Natural killer cell (primary cell): Measurements from ENCODE around the gene BBX. TPM values are rescaled to one million over a fixed set of nuclear protein-coding genes. Genes with fewer than 3 reads are reported as not detected.

Source experiments
- ATAC-seq, 3 donors: fragments of 150-1000 bp in 2 of 3; fragments of 200-7000 bp in 1 of 3; cut with Tn5 transposase; 1 replicate in 1 of 3; 2 replicates in 2 of 3; pipeline ENCODE4 v1.10.0; 2021; ENCODE audit warnings: mild to moderate bottlenecking in 2 of 3, moderate library complexity in 2 of 3
- DNase-seq, 2 donors: peaks; one replicate each; pipeline versions ENCODE4 v3.0.0 to v3.0.0-alpha.2; 2013 to 2021; ENCODE audit warnings: mixed read lengths in 1 of 2
- H3K27ac ChIP-seq: one replicate; pipeline ENCODE4 v1.5.1; 2013; ENCODE audit warnings: mild to moderate bottlenecking, low read length
- H3K27me3 ChIP-seq: one replicate; pipeline ENCODE4 v1.6.1; 2013; ENCODE audit warnings: low read length; ENCODE audit not compliant: control insufficient read depth, insufficient read depth
- H3K36me3 ChIP-seq: one replicate; pipeline ENCODE4 v1.6.1; 2013; ENCODE audit warnings: low read length; ENCODE audit not compliant: control insufficient read depth, insufficient read depth
- H3K4me1 ChIP-seq: one replicate; pipeline ENCODE4 v1.6.1; 2013; ENCODE audit warnings: low read length; ENCODE audit not compliant: control insufficient read depth, insufficient read depth
- H3K4me3 ChIP-seq: one replicate; pipeline ENCODE4 v1.5.1; 2013; ENCODE audit warnings: low read length
- H3K9me3 ChIP-seq: one replicate; pipeline ENCODE4 v1.6.1; 2013; ENCODE audit warnings: low read length; ENCODE audit not compliant: control insufficient read depth, insufficient read depth
- H3K27ac Mint-ChIP-seq, 2 donors: one replicate each; pipeline ENCODE4 v1.8.0; 2022; ENCODE audit warnings: mild to moderate bottlenecking in 2 of 2, mixed read lengths in 2 of 2, moderate library complexity in 1 of 2
- H3K27me3 Mint-ChIP-seq, 2 donors: one replicate each; pipeline ENCODE4 v1.8.0; 2022; ENCODE audit warnings: low read depth in 2 of 2, mixed read lengths in 2 of 2
- H3K36me3 Mint-ChIP-seq: one replicate; pipeline ENCODE4 v1.8.0; 2022; ENCODE audit warnings: mixed read lengths
- H3K4me1 Mint-ChIP-seq, 2 donors: one replicate each; pipeline ENCODE4 v1.8.0; 2022; ENCODE audit warnings: mixed read lengths in 2 of 2
- H3K4me3 Mint-ChIP-seq: one replicate; pipeline ENCODE4 v1.8.0; 2022; ENCODE audit warnings: mild to moderate bottlenecking, moderate library complexity, mixed read lengths
- H3K9me3 Mint-ChIP-seq, 2 donors: one replicate each; pipeline ENCODE4 v1.8.0; 2022; ENCODE audit warnings: mixed read lengths in 2 of 2
- WGBS: methylation state at CpG from one replicate; pipeline ENCODE4 v1.1.7; 2013; ENCODE audit warnings: missing lambda C conversion rate; ENCODE audit not compliant: insufficient coverage; 5-methylcytosine and 5-hydroxymethylcytosine counted together
- intact Hi-C: fragments of 100-400 bp; cut with micrococcal nuclease; formaldehyde crosslinking; loops from one replicate; pipeline ENCODE4 v1.14.2; 2022
- total RNA-seq, 4 donors: library from RNA; stranded (reverse); fragments of 120-200 nt in 1 of 4; gene quantifications; one replicate each; pipeline versions ENCODE4 v1.2.3 to v1.2.4, GENCODE V29; 2013 to 2022
- TF ChIP-seq, protein P1 (sequence below): fragments of 200-600 bp; IDR thresholded peaks from one replicate; pipeline ENCODE4 v1.8.0; 2022; ENCODE audit warnings: antibody characterized with exemption

Gene BBX
- total RNA-seq, 3 donors from 2014 or later (not counting 1 experiment from before 2014, with no cell fraction given) = 80.0 to 87.1 (median 83.4) TPM

- Histone ChIP-seq H3K36me3 (peaks cover 19% of the 10 kb centered on the region), H3K27me3 (no peaks in the 10 kb centered on the region), H3K4me3 (no peak overlapping the region), H3K9me3 (no peaks in the 10 kb centered on the region), H3K27ac (no peak overlapping the region), H3K4me1 (no peaks in the 10 kb centered on the region)
- ATAC-seq (no peak), DNase-seq (no peak)
- Mint-ChIP-seq H3K27ac (no peak overlapping the region), H3K9me3 (no peaks in the 10 kb centered on the region), H3K4me1 (no peaks in the 10 kb centered on the region), H3K36me3 (peaks cover 17% of the 10 kb centered on the region), H3K27me3 (no peaks in the 10 kb centered on the region), H3K4me3 (no peak overlapping the region)
- intact Hi-C loops = no loop called here
- TF ChIP-seq, protein P1, sequence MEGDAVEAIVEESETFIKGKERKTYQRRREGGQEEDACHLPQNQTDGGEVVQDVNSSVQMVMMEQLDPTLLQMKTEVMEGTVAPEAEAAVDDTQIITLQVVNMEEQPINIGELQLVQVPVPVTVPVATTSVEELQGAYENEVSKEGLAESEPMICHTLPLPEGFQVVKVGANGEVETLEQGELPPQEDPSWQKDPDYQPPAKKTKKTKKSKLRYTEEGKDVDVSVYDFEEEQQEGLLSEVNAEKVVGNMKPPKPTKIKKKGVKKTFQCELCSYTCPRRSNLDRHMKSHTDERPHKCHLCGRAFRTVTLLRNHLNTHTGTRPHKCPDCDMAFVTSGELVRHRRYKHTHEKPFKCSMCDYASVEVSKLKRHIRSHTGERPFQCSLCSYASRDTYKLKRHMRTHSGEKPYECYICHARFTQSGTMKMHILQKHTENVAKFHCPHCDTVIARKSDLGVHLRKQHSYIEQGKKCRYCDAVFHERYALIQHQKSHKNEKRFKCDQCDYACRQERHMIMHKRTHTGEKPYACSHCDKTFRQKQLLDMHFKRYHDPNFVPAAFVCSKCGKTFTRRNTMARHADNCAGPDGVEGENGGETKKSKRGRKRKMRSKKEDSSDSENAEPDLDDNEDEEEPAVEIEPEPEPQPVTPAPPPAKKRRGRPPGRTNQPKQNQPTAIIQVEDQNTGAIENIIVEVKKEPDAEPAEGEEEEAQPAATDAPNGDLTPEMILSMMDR = no peak
- 60% methylated on average over 1 of the region's 3 CpGs for WGBS
Observed at GRCh38 chr3:107769882-107770281, 247.1 kb downstream of the BBX start.

- H3K4me3 Mint-ChIP-seq = no peak overlapping the region
- Histone ChIP-seq H3K4me1 (no peaks in the 10 kb centered on the region), H3K27me3 (no peaks in the 10 kb centered on the region), H3K9me3 (no peaks in the 10 kb centered on the region), H3K36me3 (peaks cover 18% of the 10 kb centered on the region), H3K27ac (no peak overlapping the region), H3K4me3 (no peak overlapping the region)
- peaks cover 8% of the 10 kb centered on the region for H3K36me3 Mint-ChIP-seq
- intact Hi-C loops = no loop called here
- no peaks in the 10 kb centered on the region for H3K4me1 Mint-ChIP-seq
- no peak overlapping the region for H3K27ac Mint-ChIP-seq
- TF ChIP-seq, protein P1 = no peak
- DNase-seq (no peak), ATAC-seq (no peak)
- H3K27me3 Mint-ChIP-seq = no peaks in the 10 kb centered on the region
- 98% methylated on average over 5 of the region's 6 CpGs for whole genome bisulfite sequencing
- no peaks in the 10 kb centered on the region for H3K9me3 Mint-ChIP-seq
Observed at GRCh38 chr3:107772016-107772415, 249.3 kb downstream of the BBX start.

- Histone ChIP-seq H3K4me1 (no peaks in the 10 kb centered on the region), H3K27me3 (no peaks in the 10 kb centered on the region), H3K36me3 (peaks cover 41% of the 10 kb centered on the region), H3K4me3 (no peak overlapping the region), H3K9me3 (no peaks in the 10 kb centered on the region), H3K27ac (no peak overlapping the region)
- TF ChIP-seq, protein P1 = no peak
- H3K27me3 Mint-ChIP-seq = no peaks in the 10 kb centered on the region
- no peak overlapping the region for H3K4me3 Mint-ChIP-seq
- no peak for ATAC-seq
- DNase-seq = no peak
- no peak overlapping the region for H3K27ac Mint-ChIP-seq
- intact Hi-C loops = no loop called here
- 100% methylated on average over 1 of the region's 1 CpG for WGBS
- H3K4me1 Mint-ChIP-seq = no peaks in the 10 kb centered on the region
- H3K36me3 Mint-ChIP-seq = peaks cover 17% of the 10 kb centered on the region
- H3K9me3 Mint-ChIP-seq = no peaks in the 10 kb centered on the region
Observed at GRCh38 chr3:107775974-107776373, 253.2 kb downstream of the BBX start.

DNA sequence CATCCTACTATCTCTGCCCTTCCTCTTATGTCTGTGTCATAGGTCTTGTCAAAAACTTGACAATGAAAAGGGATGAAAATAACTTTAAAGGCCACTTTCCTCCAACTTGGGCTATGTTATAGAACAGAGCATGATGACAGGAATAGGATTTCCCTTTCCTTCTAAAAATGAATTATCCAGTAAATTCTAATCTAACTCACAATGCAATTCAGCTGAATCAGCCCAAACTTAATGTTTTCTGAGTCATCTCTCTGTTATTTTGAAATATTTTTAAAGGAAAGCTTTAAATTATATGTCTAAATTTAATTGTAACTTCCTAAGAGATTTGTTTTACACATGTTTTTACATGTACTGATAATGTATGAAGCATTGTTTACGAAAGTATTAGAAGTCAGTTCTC is 258.5 kb downstream of the BBX start:
- peaks cover 47% of the 10 kb centered on the region for H3K36me3 ChIP-seq

More for the DNA sequence above, 258.5 kb downstream of the BBX start:
- Mint-ChIP-seq H3K9me3 (no peaks in the 10 kb centered on the region), H3K27ac (no peak overlapping the region), H3K4me1 (no peaks in the 10 kb centered on the region), H3K27me3 (no peaks in the 10 kb centered on the region), H3K36me3 (peaks cover 16% of the 10 kb centered on the region), H3K4me3 (no peak overlapping the region)
- Histone ChIP-seq H3K9me3 (no peaks in the 10 kb centered on the region), H3K27ac (no peak overlapping the region), H3K27me3 (no peaks in the 10 kb centered on the region), H3K4me1 (no peaks in the 10 kb centered on the region), H3K4me3 (no peak overlapping the region)
- WGBS = 100% methylated on average over 1 of the region's 1 CpG
- TF ChIP-seq, protein P1 = no peak
- no peak for ATAC-seq
- no peak for DNase-seq
- intact Hi-C loops = no loop called here
